CD4-positive, alpha-beta T cell treated with Interleukin-15 for 1 hour (primary cell): ENCODE data around the gene SMCP.

Experiments
- DNase-seq: peaks from one replicate; pipeline ENCODE4 v3.0.0-alpha.2; 2020

The SMCP gene, protein sequence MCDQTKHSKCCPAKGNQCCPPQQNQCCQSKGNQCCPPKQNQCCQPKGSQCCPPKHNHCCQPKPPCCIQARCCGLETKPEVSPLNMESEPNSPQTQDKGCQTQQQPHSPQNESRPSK

DNA sequence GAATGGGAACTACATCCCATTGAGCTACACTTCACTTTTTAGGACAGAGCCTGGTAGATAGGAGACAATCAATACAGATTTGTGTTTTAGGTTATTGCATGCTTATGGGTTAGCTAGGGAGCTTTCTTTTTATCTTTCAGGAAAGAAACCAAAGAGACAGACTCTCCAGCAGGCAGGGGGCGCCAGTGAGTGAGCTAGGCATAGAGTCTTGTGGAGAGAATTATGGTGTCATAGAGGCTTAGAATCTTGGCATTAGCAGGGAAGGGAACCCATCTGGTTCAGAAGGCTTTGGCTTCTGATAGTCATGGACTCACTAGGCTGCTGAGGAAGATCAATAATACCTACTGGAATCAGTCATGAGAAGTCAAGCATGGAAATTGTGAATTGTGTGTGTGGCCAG is at the start of gene SMCP:
SMCP (plus strand) TSS at position 281 of the 400 bp plus-strand sequence. CDS start 6,101 bp downstream, outside the sequence.
- DNase-seq: no peak

DNA sequence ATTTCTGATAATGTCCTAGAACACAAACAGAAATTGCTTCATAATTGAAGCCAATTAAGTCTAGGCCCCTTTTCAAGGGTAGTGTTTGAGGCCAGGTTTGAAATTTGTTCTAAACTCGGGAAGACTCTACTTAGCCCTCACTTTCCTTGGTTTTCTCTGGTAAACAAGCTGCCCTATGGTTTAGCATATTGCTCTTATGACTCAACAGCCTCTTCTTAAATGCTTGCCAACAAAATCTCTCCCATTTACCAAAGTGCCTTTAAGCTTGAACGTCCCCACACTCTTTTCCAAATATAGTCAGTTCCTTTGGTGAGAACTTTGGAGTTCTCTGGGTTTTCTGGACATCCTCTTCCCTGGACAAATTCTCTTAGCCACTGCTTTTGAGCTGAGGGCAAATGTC is 41.3 kb upstream of the SMCP start:
- no peak for DNase-seq

DNA sequence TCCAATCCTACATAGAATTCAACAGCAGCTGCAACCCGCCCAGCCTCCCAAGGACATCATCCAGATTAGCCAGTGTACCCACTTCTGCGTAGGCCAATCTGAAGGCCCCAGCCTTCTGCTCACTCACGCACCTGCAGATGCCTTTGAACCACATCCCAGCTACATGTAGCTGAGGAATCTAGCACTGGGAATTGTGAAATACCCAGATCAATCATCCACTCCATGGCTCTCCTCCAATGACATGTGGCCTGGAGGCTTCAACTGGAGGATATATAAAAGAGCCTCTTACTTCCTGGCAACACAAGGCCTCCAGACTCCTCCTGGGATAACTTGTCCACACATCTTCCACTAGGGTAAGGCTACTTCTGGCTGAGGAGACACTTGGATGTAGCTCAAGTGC is 35.6 kb upstream of the SMCP start, which contains the start of gene LCE6A:
LCE6A (plus strand) TSS at position 301 of the 400 bp plus-strand sequence. CDS start 665 bp downstream, outside the sequence.
- DNase-seq: no peak

DNA sequence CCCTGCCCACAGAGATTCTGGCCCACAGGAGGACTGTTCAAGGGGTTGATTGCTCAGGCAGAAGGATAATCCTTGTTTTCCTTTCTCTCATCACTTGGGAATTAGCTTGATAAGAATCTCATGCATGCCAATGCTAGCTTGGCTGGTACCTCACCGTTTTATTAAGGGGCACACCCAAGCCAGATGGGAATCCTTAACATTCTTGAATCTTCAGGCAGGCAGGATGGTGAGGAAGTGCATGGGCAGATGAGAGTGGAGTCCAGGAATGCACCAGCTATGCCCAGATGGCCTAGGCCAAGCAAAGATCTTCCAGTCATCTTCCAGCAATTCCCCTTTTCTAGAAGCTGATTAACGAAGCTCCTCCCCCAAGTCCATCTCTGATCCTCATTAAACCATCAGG is 22.5 kb upstream of the SMCP start:
- DNase-seq: no peak

DNA sequence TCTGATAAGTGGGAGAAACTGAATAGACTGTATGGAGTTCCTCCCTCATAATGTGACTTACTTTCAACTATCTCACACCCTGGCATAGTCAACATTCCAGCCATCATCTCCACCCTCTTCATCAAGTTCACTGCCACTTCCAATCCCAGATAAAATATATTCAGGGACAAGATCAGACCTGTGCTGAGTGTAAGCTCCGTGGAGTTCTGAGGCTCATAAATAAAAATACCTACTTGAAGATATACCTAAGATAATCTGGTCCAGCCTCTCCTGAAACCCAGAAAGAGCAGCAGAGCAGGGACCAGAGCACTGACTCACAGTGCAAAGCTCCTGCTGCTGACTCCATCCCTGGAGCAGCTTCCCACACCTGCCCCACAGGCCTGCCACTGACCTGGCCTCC is 20.1 kb upstream of the SMCP start:
- no peak for DNase-seq

DNA sequence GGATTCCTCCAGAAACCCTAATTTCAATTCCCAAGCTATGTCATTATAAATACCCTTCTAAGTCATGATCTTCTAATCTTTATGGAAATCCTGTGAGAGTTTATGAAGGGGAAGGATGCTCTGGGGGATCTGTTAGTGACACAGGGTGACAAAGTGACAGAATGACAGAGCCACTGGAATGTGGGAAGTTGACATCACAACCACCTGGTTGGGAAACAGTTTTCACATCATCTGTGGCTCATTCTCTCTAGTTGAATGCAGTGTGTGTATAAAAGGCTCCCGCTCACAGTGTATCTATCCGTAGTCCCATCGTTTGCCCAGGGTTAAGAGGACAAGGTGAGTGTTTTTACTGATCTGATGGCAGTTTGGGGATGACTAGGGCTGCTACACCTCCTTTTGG is 18.4 kb upstream of the SMCP start, which contains the start of gene LCE7A:
LCE7A (plus strand) TSS at position 301 of the 400 bp plus-strand sequence. CDS start 702 bp downstream, outside the sequence.
- no peak for DNase-seq

DNA sequence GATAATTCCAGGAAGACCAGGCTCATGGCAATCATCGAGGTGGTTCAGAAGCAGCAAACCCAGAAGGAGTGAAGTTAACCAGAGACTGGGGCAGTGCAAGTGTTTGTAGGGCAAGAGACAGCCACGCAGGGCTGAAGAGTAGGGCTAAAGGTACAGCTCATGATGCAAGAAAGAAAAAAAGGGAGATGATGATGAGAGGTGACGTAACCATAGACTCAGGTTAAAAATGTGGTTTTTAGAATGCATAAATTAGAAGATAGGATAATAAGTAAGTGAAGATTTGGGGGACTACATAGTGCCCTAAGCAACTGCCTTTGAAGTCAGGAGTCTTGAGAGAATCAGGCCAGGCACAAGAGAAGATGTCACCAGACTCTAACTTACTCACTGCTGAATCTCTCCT is 18.0 kb upstream of the SMCP start:
- DNase-seq: no peak

DNA sequence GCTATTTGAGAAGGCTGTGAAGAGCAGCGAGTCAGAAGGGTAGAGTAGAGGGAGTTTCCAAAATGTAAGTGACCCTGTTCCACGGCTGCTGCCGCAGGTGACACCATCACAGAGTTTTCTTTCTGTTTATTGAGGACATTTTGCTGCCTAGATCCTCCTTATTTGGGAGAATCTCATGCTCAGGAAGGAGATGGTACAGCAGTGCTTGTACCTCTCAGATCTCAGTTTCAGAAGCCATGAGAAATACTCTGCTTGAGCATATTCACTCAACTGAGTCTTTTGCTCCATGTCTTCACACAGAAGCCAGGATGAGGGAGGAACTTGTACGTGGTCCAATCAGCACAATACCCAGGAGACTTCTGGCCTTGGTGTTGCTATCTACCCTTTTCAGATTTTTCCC is 16.7 kb upstream of the SMCP start:
- DNase-seq: no peak

DNA sequence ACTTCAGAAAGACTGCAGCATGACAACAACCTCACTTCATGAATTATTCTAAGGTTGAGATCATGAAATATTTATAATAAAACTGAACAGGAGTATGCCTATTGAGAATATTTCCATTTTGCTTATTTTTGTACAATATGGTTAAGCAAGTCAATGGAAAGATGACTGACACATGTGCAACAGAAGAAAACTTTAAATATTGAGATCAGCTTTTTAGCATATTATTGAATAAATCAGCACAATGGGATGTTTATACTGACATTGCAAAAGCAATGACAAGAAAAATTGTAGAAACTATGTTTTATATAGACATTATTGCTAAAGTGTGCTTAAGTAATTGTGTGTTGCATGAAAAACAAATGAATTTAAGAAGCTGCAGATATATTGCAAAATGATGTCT is 13.7 kb upstream of the SMCP start:
- no peak for DNase-seq

DNA sequence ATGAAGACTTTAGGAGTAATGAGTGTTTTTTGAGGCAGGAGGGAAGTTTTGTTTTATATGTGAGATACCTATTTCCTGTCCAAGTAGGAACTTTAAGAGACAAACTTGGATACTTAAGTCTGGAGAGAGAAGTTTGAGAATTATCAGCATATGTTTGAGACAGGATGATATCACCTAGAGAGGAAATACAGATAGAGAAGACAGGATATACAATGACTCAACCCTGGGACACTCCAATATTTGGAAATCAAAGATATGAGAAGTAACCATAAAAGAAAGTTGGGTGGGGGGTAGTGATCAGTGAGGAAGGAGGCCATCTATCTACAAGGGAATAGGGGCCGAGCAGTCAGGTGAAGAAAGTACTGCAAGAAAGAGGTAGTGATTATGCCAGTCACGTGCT is 11.8 kb upstream of the SMCP start:
- no peak for DNase-seq

DNA sequence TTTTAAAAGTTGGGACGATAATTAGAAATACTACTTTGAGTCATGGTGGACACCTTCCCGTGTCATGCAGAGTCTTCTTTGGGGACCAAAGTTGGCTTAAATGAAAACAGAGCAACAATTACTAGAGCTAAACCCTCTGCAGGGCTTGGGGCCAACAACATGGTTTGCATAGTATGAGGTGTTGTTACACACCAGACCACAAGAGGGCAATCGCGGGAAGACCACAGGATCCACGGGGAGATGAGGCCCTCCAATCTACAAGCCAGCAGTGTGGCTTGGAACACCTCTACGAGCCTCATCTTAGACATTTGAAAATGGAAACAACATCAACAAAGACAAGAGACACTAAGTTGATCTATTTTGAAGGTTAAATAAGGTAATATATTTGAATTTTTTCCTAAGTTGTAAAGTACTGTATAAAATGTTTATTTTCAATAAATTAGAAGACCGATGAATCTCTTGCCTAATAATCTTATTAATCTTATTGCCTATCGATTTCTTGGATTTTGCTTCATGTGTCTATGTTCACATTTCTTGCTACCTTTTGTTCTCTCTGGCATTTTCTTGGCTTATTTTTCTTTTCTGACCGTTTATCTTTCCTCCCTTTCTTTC is 8.2 kb upstream of the SMCP start:
- DNase-seq: no peak

DNA sequence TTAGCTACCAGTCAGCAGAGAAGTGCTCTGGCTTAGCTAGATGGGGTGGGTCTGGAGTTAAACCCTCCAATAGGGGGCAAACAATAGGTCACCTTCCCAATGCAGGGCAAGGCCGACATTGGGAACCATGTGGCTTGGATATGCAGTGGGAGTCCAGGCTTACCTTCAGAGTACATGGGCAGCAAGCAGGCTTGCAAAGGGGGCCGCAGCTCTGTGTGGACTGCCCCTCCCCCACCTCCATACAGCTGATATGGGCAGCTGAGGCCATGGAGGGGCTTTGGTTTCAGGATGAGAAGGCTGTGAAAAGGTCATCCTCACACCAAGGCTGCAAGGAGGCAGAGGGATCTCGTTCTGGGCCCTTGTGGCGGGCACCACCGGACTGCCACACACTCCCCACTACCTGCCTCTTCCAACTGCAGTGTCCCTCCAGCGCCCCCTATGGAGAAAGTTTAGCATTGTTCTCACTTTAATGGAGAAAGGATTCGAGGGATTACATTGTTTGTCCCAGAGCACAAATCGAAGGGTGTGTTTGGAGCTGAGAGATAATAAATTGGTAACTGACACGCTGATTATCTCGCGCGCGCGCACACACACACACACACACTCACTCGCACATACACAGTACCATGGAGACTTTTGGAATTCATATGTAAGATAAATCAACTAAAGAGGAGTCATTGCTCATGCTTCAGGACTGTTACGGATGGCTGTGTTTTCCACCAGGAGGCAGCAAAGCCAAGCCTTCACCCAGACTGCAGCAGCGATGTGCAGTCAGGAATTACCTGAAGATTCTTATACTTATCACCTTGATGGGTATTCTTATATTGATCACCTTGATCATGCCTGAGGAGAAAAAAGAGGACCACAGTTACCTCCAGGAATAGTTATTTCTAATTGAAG is 7.0 kb upstream of the SMCP start:
- no peak for DNase-seq

DNA sequence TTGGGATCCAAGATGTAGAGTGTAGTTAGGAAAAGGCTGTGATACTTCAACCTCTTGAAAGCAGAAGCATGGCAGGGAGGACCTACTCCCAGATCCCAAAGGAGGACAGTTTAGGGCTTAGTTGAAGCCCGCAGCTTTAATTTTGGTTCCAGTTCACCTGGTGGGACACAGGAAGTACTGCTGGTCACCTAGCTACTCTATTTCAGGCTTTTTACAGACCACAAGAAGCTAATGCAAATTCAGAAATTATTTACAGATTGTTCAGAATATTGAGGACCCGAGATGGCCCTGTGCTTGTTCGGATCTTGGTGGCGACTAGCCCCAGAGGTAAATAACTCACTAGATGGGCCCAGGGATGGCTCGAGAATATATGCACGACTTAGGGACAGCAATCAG is 6.4 kb upstream of the SMCP start:
- no peak for DNase-seq

DNA sequence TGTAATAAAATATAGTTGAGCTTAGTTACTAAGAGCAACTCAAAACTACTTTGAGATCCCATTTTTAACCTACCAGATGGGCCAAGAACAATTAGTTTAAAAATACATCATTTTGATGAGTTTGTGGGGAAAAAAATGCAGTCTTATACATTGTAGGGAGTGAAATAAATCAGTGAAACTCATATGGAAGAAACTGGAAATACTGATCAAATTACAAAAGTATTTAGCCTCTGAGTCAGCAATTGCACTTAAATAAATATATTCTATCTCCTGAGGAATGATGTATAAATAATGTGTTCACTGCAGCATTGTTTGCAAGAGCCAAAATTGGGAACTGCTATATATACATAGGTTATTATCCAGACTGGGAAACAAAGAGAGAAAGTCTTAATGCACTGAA is 4.6 kb upstream of the SMCP start:
- DNase-seq: no peak

DNA sequence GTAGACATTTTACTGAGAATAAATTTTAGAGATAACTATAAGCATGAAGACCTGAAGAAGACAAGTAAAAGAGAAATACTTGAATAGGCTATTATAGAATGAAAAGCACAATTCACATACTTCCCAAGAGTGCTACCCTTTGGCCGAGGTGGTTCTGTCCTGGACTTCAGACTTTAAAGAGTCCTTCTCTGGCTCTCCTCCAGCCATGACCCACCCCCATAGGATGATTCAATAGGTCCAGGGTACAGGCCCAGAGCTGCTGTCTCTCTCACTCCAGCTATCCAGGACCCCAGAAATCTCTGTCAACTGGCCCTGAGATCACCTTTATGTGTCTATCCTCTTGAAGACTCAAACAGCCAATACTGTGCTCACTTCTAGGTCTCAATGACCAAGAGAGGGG is 1.3 kb upstream of the SMCP start:
- DNase-seq: no peak

DNA sequence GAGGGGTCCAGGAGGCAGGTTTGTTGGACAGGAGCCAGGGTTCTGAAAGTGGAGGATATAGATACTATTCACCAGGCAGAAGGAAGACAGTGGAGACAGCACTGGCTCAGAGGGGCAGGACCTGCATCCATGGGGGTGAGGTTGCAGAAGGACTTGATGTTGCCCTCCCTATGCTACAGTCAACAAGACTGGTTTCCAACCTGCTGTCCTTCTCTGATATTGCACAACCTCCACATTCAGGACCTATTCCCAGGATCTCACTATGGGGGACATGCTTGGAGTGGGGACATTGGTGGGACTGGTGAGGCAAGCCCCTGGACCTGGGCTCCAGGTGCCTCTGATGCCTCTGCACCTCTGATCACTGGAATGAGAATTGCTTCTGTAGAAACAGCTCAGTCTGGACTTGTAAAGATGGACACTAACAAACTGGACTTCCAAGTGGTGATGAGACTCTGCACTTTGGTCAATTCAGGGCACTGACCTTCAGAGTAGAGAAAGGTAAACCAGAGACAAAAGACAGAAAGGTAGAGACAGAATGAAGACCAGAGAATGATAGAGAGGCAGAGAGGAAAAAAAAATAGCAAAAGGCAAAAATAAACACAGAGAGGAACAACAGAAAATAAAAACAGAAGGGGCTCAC is 1.6 kb downstream of the SMCP start:
- DNase-seq: no peak

DNA sequence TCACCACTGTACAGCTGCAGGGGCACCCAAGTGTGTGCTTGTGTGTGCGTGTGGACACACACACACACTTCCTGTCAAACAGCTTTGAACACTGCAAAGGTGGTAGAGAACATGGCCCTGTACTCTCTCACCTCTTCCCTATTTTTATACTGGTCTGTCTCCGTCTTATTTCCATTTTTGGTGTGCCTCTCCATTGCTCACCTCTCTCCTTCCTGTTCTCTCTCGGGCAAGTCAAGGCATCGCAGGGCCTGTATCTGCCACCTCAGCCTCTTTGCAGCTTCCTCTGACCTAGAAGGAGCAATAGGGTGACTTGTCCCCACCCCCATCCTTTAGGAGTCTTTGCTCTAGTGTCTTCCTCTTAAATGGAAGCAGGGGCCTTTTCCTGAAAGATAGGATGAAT is 2.2 kb downstream of the SMCP start:
- no peak for DNase-seq

DNA sequence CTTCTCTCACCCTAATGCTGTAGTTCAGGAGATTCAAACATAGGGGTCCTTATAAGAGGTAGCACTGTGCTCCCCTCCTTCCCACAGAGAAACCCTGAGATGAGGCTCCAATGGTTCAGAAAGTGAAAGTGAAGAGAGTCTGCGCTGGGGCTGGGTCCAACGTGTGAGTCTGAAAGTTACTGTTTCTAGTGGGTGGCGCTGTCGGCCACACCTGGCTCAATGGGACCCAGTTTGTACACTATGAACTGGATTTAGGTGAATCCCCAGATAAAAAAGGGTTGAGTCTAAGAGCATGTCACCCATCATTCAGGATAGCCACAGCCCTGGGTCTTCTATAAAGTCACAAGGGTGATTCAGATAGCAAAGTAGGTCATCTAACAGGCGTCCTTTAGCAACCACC is 2.8 kb downstream of the SMCP start:
- no peak for DNase-seq

DNA sequence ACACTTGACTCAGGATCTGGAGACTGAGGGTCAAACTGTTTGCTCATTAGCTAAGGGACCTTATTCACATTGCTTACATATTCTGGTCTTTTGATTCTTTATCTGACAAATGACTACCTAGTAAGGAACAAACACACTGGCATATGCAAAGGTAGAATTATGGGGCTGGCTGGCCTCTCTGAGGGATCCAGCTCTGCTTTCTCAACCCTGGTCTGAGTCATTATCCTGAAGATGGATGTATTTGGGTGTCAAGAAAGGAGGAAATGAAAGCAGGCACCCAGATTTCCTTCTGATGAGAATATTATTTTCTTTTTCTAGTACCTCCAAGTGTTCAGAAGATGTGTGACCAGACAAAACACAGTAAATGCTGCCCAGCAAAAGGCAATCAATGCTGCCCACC is 6.0 kb downstream of the SMCP start:
- no peak for DNase-seq

DNA sequence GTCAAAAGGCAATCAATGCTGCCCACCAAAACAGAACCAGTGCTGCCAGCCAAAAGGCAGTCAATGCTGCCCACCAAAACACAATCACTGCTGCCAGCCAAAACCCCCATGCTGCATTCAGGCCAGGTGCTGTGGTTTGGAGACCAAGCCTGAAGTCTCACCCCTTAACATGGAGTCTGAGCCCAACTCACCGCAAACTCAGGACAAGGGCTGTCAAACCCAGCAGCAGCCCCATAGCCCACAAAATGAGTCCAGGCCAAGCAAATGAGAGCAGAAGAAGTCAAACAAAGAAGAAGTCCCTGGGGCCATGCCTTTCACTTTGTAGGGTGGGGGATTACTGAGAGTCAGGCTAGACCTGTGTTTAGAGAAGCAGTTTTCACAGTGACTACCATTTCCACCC is 6.4 kb downstream of the SMCP start:
- DNase-seq: no peak

DNA sequence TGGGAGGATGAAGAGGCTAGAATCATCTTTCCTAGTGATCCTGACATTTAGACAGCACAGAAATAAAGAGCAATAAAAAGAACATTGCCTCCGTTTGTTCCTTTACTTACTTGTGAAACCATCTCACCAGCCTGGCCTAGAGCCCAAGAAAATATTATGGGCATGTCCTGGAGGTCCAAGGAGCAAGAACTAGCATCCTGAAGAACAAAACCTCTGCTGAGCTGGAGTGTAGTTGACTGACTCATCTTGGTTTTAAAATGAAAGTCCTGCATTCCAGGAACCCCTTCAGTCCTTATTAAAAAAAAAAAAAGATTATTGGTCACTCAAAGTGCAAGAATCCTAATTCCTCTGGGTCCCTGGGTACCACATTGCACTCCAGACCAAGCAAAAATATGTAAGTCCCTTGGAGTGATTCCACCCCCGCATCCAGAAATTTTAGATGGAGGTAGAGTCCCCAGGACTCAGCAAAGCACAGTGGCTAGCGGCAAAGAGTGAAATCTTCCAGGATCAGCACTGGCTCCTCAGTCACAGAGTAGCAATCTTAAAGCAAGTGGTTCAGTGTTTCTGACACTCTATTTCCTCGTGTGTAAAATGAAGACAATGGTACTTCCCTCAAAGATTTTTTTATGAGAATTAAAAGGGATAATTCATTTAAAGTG is 7.0 kb downstream of the SMCP start:
- no peak for DNase-seq

DNA sequence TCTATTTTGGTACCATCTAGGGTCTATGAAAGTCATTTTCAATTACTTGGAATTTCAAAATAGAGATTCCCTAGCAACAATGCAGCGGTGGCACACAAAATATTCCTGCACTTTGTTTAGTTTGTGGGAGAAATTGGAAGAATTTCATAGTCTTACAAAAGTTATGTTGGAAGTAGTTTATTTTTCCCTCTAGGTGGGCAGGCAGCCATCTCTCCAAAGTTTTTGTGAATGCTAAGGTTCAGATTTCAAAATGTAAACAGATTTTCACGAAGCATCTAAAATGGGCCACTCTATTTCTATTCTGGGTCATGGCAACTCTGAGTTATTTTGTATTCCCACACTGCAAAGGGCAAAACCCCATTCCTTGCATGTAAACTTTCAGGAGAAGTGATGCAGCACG is 8.0 kb downstream of the SMCP start:
- DNase-seq: no peak
